Endothelial cell (in vitro differentiated cells): ENCODE data around the gene HLF. TPM values are rescaled to one million over a fixed set of nuclear protein-coding genes. Genes with fewer than 3 reads are reported as not detected.

Source experiments
- DNase-seq: peaks from one replicate; pipeline ENCODE4 v3.0.0; 2021; ENCODE audit warnings: low spot score
- H3K27ac Mint-ChIP-seq: one replicate; pipeline ENCODE4 v1.8.0; 2021; ENCODE audit warnings: mixed read lengths, inconsistent platforms; ENCODE audit not compliant: unreplicated experiment
- H3K27me3 Mint-ChIP-seq: one replicate; pipeline ENCODE4 v1.8.0; 2021; ENCODE audit warnings: mild to moderate bottlenecking, moderate library complexity, mixed read lengths, inconsistent platforms; ENCODE audit not compliant: unreplicated experiment
- H3K36me3 Mint-ChIP-seq: one replicate; pipeline ENCODE4 v1.8.0; 2021; ENCODE audit warnings: mild to moderate bottlenecking, low read depth, mixed read lengths, inconsistent platforms; ENCODE audit not compliant: unreplicated experiment
- H3K4me1 Mint-ChIP-seq: one replicate; pipeline ENCODE4 v1.8.0; 2021; ENCODE audit warnings: mild to moderate bottlenecking, mixed read lengths, inconsistent platforms; ENCODE audit not compliant: unreplicated experiment
- H3K4me3 Mint-ChIP-seq: one replicate; pipeline ENCODE4 v1.8.0; 2021; ENCODE audit warnings: mild to moderate bottlenecking, mixed read lengths, inconsistent platforms; ENCODE audit not compliant: unreplicated experiment
- H3K9me3 Mint-ChIP-seq: one replicate; pipeline ENCODE4 v1.8.0; 2021; ENCODE audit warnings: mixed read lengths, inconsistent platforms; ENCODE audit not compliant: unreplicated experiment
- CTCF ChIP-seq: fragments of 200-600 bp; sonication (generic); IDR thresholded peaks from one replicate; pipeline ENCODE4 v1.5.0; 2021; ENCODE audit warnings: antibody characterized with exemption; ENCODE audit not compliant: unreplicated experiment
- total RNA-seq: library from RNA; stranded (reverse); fragmentation: NEBNext Ultra II Directional; extraction: Animal tissue kit (Norgen Biotek cat#: 25700); gene quantifications from one replicate; pipeline ENCODE4 v1.2.1, GENCODE V29; 2021; ENCODE audit not compliant: unreplicated experiment

The HLF gene
- total RNA-seq, 1 donor from 2014 or later: not detected

- Mint-ChIP-seq H3K9me3 (no peaks in the 10 kb centered on the region), H3K27ac (no peak overlapping the region), H3K27me3 (no peaks in the 10 kb centered on the region), H3K4me3 (no peak overlapping the region), H3K36me3 (no peaks in the 10 kb centered on the region), H3K4me1 (no peaks in the 10 kb centered on the region)
- DNase-seq: no peak
- no peak for TF ChIP-seq CTCF
These were observed 18.2 kb upstream of the HLF start for GRCh38 chr17:55246583-55246982.

- Mint-ChIP-seq H3K27ac (no peak overlapping the region), H3K27me3 (no peaks in the 10 kb centered on the region), H3K9me3 (no peaks in the 10 kb centered on the region), H3K4me3 (no peak overlapping the region), H3K4me1 (no peaks in the 10 kb centered on the region), H3K36me3 (no peaks in the 10 kb centered on the region)
- TF ChIP-seq CTCF: no peak
- DNase-seq: no peak
These were observed 16.7 kb upstream of the HLF start for GRCh38 chr17:55248077-55248476.

- TF ChIP-seq CTCF: no peak
- H3K27me3 Mint-ChIP-seq: no peaks in the 10 kb centered on the region
- no peak overlapping the region for H3K4me3 Mint-ChIP-seq
- no peaks in the 10 kb centered on the region for H3K4me1 Mint-ChIP-seq
- no peaks in the 10 kb centered on the region for H3K9me3 Mint-ChIP-seq
- H3K27ac Mint-ChIP-seq: no peak overlapping the region
- no peak for DNase-seq
- no peaks in the 10 kb centered on the region for H3K36me3 Mint-ChIP-seq
These were observed 14.9 kb upstream of the HLF start for GRCh38 chr17:55249861-55250260.

GRCh38 chr17:55254375-55254774 lies 10.4 kb upstream of the HLF start:
- no peak for DNase-seq
- Mint-ChIP-seq H3K36me3 (no peaks in the 10 kb centered on the region), H3K4me1 (no peaks in the 10 kb centered on the region), H3K9me3 (no peaks in the 10 kb centered on the region), H3K4me3 (no peak overlapping the region), H3K27me3 (no peaks in the 10 kb centered on the region), H3K27ac (no peak overlapping the region)
- no peak for TF ChIP-seq CTCF

- H3K4me3 Mint-ChIP-seq: no peak overlapping the region
- no peaks in the 10 kb centered on the region for H3K4me1 Mint-ChIP-seq
- no peaks in the 10 kb centered on the region for H3K9me3 Mint-ChIP-seq
- no peak for DNase-seq
- H3K36me3 Mint-ChIP-seq: no peaks in the 10 kb centered on the region
- no peak for TF ChIP-seq CTCF
- H3K27me3 Mint-ChIP-seq: peaks cover 1% of the 10 kb centered on the region
- H3K27ac Mint-ChIP-seq: no peak overlapping the region
These were observed 6.1 kb upstream of the HLF start for GRCh38 chr17:55258578-55259135.
